Type B pancreatic cell (in vitro differentiated cells): ENCODE results near the gene SLC29A3. TPM values are rescaled to one million over a fixed set of nuclear protein-coding genes. Genes with fewer than 3 reads are reported as not detected.
A peak's percentile ranks its signal among the peaks of the same experiment; 100 is the strongest.

Experiments
- DNase-seq: peaks from one replicate; pipeline ENCODE4 v3.0.0; 2021; ENCODE audit warnings: mixed read lengths; ENCODE audit not compliant: unreplicated experiment; ENCODE audit errors: extremely low spot score
- H3K27ac Mint-ChIP-seq: 2 replicates; pipeline ENCODE4 v1.8.0; 2021; ENCODE audit warnings: mild to moderate bottlenecking, mixed read lengths
- H3K27me3 Mint-ChIP-seq: 2 replicates; pipeline ENCODE4 v1.8.0; 2021; ENCODE audit warnings: mixed read lengths
- H3K36me3 Mint-ChIP-seq: 2 replicates; pipeline ENCODE4 v1.8.0; 2021; ENCODE audit warnings: mixed read lengths
- H3K4me1 Mint-ChIP-seq: one replicate; pipeline ENCODE4 v1.8.0; 2021; ENCODE audit warnings: mixed read lengths; ENCODE audit not compliant: unreplicated experiment
- H3K4me3 Mint-ChIP-seq: 2 replicates; pipeline ENCODE4 v1.8.0; 2021; ENCODE audit warnings: mild to moderate bottlenecking, mixed read lengths
- H3K9me3 Mint-ChIP-seq: 2 replicates; pipeline ENCODE4 v1.8.0; 2021; ENCODE audit warnings: mixed read lengths
- CTCF ChIP-seq: fragments of 200-600 bp; sonication (generic); conservative IDR thresholded peaks from 2 replicates; pipeline ENCODE4 v1.5.0; 2021; ENCODE audit warnings: antibody characterized with exemption, mild to moderate bottlenecking
- total RNA-seq: library from RNA; stranded (reverse); gene quantifications from 2 replicates; pipeline ENCODE4 v1.2.1, GENCODE V29; 2021; ENCODE audit warnings: low replicate concordance

Gene SLC29A3
- total RNA-seq, 1 donor from 2014 or later: 8.8 TPM

GRCh38 chr10:71401056-71401455 is 82.0 kb downstream of the SLC29A3 start:
- Mint-ChIP-seq H3K4me3 (no peak overlapping the region), H3K27me3 (peaks cover 53% of the 10 kb centered on the region), H3K27ac (no peak overlapping the region), H3K36me3 (peaks cover 5% of the 10 kb centered on the region), H3K4me1 (peaks cover 14% of the 10 kb centered on the region), H3K9me3 (no peaks in the 10 kb centered on the region)
- TF ChIP-seq CTCF: no peak
- DNase-seq: no peak

GRCh38 chr10:71402005-71402404 is 82.9 kb downstream of the SLC29A3 start:
- H3K4me3 Mint-ChIP-seq: no peak overlapping the region
- H3K9me3 Mint-ChIP-seq: no peaks in the 10 kb centered on the region
- H3K4me1 Mint-ChIP-seq: peaks cover 14% of the 10 kb centered on the region
- peaks cover 52% of the 10 kb centered on the region for H3K27me3 Mint-ChIP-seq
- peaks cover 5% of the 10 kb centered on the region for H3K36me3 Mint-ChIP-seq
- no peak for TF ChIP-seq CTCF
- H3K27ac Mint-ChIP-seq: no peak overlapping the region
- no peak for DNase-seq

GRCh38 chr10:71404503-71405295 is 85.6 kb downstream of the SLC29A3 start:
- peaks cover 10% of the 10 kb centered on the region for H3K4me1 Mint-ChIP-seq
- H3K27me3 Mint-ChIP-seq: peaks cover 28% of the 10 kb centered on the region
- TF ChIP-seq CTCF: no peak
- H3K9me3 Mint-ChIP-seq: no peaks in the 10 kb centered on the region
- no peak overlapping the region for H3K27ac Mint-ChIP-seq
- no peak overlapping the region for H3K4me3 Mint-ChIP-seq
- peaks cover 5% of the 10 kb centered on the region for H3K36me3 Mint-ChIP-seq
- DNase-seq: no peak

- Mint-ChIP-seq H3K27me3 (peaks cover 13% of the 10 kb centered on the region), H3K36me3 (peaks cover 3% of the 10 kb centered on the region), H3K4me3 (no peak overlapping the region), H3K9me3 (peaks cover 7% of the 10 kb centered on the region), H3K27ac (no peak overlapping the region), H3K4me1 (peaks cover 10% of the 10 kb centered on the region)
- no peak for TF ChIP-seq CTCF
- peak; percentile 27 for DNase-seq
These were observed 87.8 kb downstream of the SLC29A3 start for GRCh38 chr10:71406878-71407277.

GRCh38 chr10:71408436-71409225 is 89.6 kb downstream of the SLC29A3 start:
- Mint-ChIP-seq H3K4me1 (peaks cover 10% of the 10 kb centered on the region), H3K36me3 (peaks cover 3% of the 10 kb centered on the region), H3K27me3 (peaks cover 10% of the 10 kb centered on the region), H3K9me3 (peaks cover 9% of the 10 kb centered on the region), H3K4me3 (no peak overlapping the region), H3K27ac (no peak overlapping the region)
- TF ChIP-seq CTCF: no peak
- DNase-seq: peak; percentile 55
